ENCODE results near the gene SUN2. TPM values are rescaled to one million over a fixed set of nuclear protein-coding genes. Genes with fewer than 3 reads are reported as not detected.

Gene SUN2
- total and polyA plus RNA-seq, 2 of the 8 experiments (the other 6 are each of a cell fraction or from before 2014, with no cell fraction given): 5.1 to 10.5 TPM

- H3K56ac ChIP-seq (replicated peaks; ENCODE audit: insufficient read length, low read depth, low read length): no peak overlapping the region
- H3K23ac ChIP-seq (ENCODE audit: insufficient read length): no peak overlapping the region
- H3K79me1 ChIP-seq (ENCODE audit: low read depth, low read length): peaks cover 4% of the 10 kb centered on the region; the same call in 1 of the 2 replicates
- peaks cover 7 to 12% of the 10 kb centered on the region in 2 experiments; a peak in 3 of 4 replicates for H3K79me2 ChIP-seq (ENCODE audit: control insufficient read depth in 1 of 2, insufficient read depth in 2 of 2, low read length in 2 of 2)
- H2BK120ac ChIP-seq (replicated peaks; ENCODE audit: low read depth, low read length): no peak overlapping the region
- peaks cover 15 to 49% (median 27%) of the 10 kb centered on the region in 4 experiments for H3K36me3 ChIP-seq (ENCODE audit: control insufficient read depth in 2 of 4, insufficient read depth in 4 of 4, low read length in 3 of 4)
- peaks cover 6 to 7% of the 10 kb centered on the region in 2 experiments for H4K20me1 ChIP-seq (replicated peaks in 1 of 2; ENCODE audit: control insufficient read depth in 1 of 2, insufficient read depth in 2 of 2, low read length in 2 of 2)
- no peak overlapping the region for H2BK20ac ChIP-seq (ENCODE audit: low read length)
- no peak overlapping the region for H2AFZ ChIP-seq (ENCODE audit: low read length)
- WGBS, 2 experiments (ENCODE audit: extremely low coverage in 1 of 2, insufficient coverage in 1 of 2, insufficient read length in 1 of 2, insufficient replicate concordance in 2 of 2, low coverage in 1 of 2, low lambda C conversion rate in 2 of 2, missing lambda C conversion rate in 1 of 2): 100% methylated on average over 1 of the region's 1 CpG; no CpG with 5 or more reads in 1 of the 2 experiments
- peaks cover 6% of the 10 kb centered on the region for H3K23me2 ChIP-seq (ENCODE audit: low read depth, low read length)
- peaks cover 0 to 3% (median 1%) of the 10 kb centered on the region in 4 experiments; a peak in 3 of 7 replicates for H3K4me1 ChIP-seq (replicated peaks in 1 of 4; ENCODE audit: control insufficient read depth in 3 of 4, insufficient read depth in 4 of 4, low read length in 3 of 4)
- no peak overlapping the region for H3K4me2 ChIP-seq (ENCODE audit: insufficient read depth in 1 of 2, low read depth in 2 of 2, low read length in 2 of 2)
- H4K5ac ChIP-seq (ENCODE audit: insufficient read length, low read depth, low read length): no peak overlapping the region
- H3K9ac ChIP-seq (replicated peaks in 1 of 4; ENCODE audit: extremely low read depth in 1 of 4, low read depth in 3 of 4, low read length in 3 of 4): no peak overlapping the region
- no peak overlapping the region for H2AK5ac ChIP-seq (ENCODE audit: low read depth, low read length)
- no peak overlapping the region for H2BK12ac ChIP-seq (ENCODE audit: low read depth, low read length)
- no peak overlapping the region for H4K91ac ChIP-seq (replicated peaks; ENCODE audit: insufficient read length, low read length)
- H3K18ac ChIP-seq (ENCODE audit: extremely low read depth, low read length): no peak overlapping the region
- H2BK5ac ChIP-seq (ENCODE audit: low read depth, low read length): no peak overlapping the region
- H3K4me3 ChIP-seq (ENCODE audit: extremely low read depth in 1 of 4, insufficient read depth in 2 of 4, low read depth in 3 of 4, low read length in 4 of 4): no peak overlapping the region
- no peak overlapping the region for H2BK15ac ChIP-seq (ENCODE audit: low read length)
- no peaks in the 10 kb centered on the region for H3K27me3 ChIP-seq (replicated peaks in 1 of 4; ENCODE audit: control insufficient read depth in 3 of 4, extremely low read depth in 1 of 4, insufficient read depth in 3 of 4, low read length in 3 of 4)
- FAIRE-seq (no peak), DNase-seq (ENCODE audit: low read depth in 1 of 2, low spot score in 2 of 2) (no peak)
- POLR2A ChIA-PET (ENCODE audit: partially characterized antibody): interaction anchor here (1.1 to 8.6 kb wide), 3 partner anchors 12 to 20 kb away, joined by 3 to 123 read pairs (median 68); partner anchors contain the start of genes GTPBP1 and JOSD1
- H3K27ac ChIP-seq (ENCODE audit: low read depth, low read length): no peak overlapping the region
- CTCF ChIA-PET (ENCODE audit: partially characterized antibody): no interaction called here
- no peak overlapping the region for H3K4ac ChIP-seq (replicated peaks; ENCODE audit: insufficient read length, low read depth, low read length)
- no peak for TF ChIP-seq BRCA1 (IDR thresholded peaks at IDR 0.05; ENCODE audit: low read depth, low read length)
- no peak for TF ChIP-seq TAF1 (IDR thresholded peaks at IDR 0.05; ENCODE audit: low read depth, low read length)
- no peak for TF ChIP-seq GTF2F1 (IDR thresholded peaks at IDR 0.05; ENCODE audit: borderline replicate concordance, low read depth, low read length)
- TF ChIP-seq POLR2AphosphoS5 (IDR thresholded peaks at IDR 0.05; ENCODE audit: low read depth, low read length): no peak; the same call in 1 of the 2 replicates
- peak overlapping the region; percentile 53; the same call in 1 of the 2 replicates for H4K8ac ChIP-seq (ENCODE audit: extremely low read depth, insufficient read depth, low read length)
- peaks cover 5 to 8% of the 10 kb centered on the region in 2 experiments; a peak in 3 of 4 replicates for H3K9me3 ChIP-seq (ENCODE audit: insufficient read depth in 2 of 2, low read depth in 1 of 2, low read length in 1 of 2)
- no peak overlapping the region for H3K14ac ChIP-seq (ENCODE audit: insufficient read length)
Observed at GRCh38 chr22:38685761-38686160, 70.0 kb downstream of the SUN2 start.
